ENCODE results near the gene ANK2.

The ANK2 gene

GRCh38 chr4:113328514-113328913, 279.1 kb downstream of the ANK2 start:
- Histone ChIP-seq H3K9ac (ENCODE audit: low read depth, low read length) (no peak overlapping the region), H3K27me3 (ENCODE audit: insufficient read depth, low read length) (no peaks in the 10 kb centered on the region), H3K27ac (ENCODE audit: low read length) (no peak overlapping the region), H3K36me3 (ENCODE audit: insufficient read depth, low read depth, low read length) (peaks cover 29% of the 10 kb centered on the region; the same call in 1 of the 2 replicates), H3K4me3 (ENCODE audit: low read length) (no peak overlapping the region), H3K4me1 (ENCODE audit: insufficient read depth, low read length) (peaks cover 15% of the 10 kb centered on the region), H3K9me3 (ENCODE audit: insufficient read depth, low read depth, low read length) (no peaks in the 10 kb centered on the region)

GRCh38 chr4:113330200-113330599, 280.7 kb downstream of the ANK2 start:
- H3K27ac ChIP-seq (ENCODE audit: low read length) = no peak overlapping the region
- H3K9me3 ChIP-seq (ENCODE audit: insufficient read depth, low read depth, low read length) = no peaks in the 10 kb centered on the region
- H3K36me3 ChIP-seq (ENCODE audit: insufficient read depth, low read depth, low read length) = peaks cover 33% of the 10 kb centered on the region; the same call in 1 of the 2 replicates
- no peaks in the 10 kb centered on the region for H3K27me3 ChIP-seq (ENCODE audit: insufficient read depth, low read length)
- no peak overlapping the region for H3K4me3 ChIP-seq (ENCODE audit: low read length)
- H3K4me1 ChIP-seq (ENCODE audit: insufficient read depth, low read length) = peaks cover 13% of the 10 kb centered on the region
- H3K9ac ChIP-seq (ENCODE audit: low read depth, low read length) = no peak overlapping the region

- H3K4me1 ChIP-seq (ENCODE audit: insufficient read depth, low read length) = peaks cover 13% of the 10 kb centered on the region
- no peaks in the 10 kb centered on the region for H3K27me3 ChIP-seq (ENCODE audit: insufficient read depth, low read length)
These were observed 282.4 kb downstream of the ANK2 start for GRCh38 chr4:113331811-113332210.

GRCh38 chr4:113332701-113333100, 283.2 kb downstream of the ANK2 start:
- H3K9ac ChIP-seq (ENCODE audit: low read depth, low read length) = no peak overlapping the region
- H3K36me3 ChIP-seq (ENCODE audit: insufficient read depth, low read depth, low read length) = peaks cover 54% of the 10 kb centered on the region
- no peak overlapping the region for H3K27ac ChIP-seq (ENCODE audit: low read length)
- no peak overlapping the region for H3K4me3 ChIP-seq (ENCODE audit: low read length)
- H3K9me3 ChIP-seq (ENCODE audit: insufficient read depth, low read depth, low read length) = no peaks in the 10 kb centered on the region
- peaks cover 13% of the 10 kb centered on the region for H3K4me1 ChIP-seq (ENCODE audit: insufficient read depth, low read length)
- H3K27me3 ChIP-seq (ENCODE audit: insufficient read depth, low read length) = no peaks in the 10 kb centered on the region

More at GRCh38 chr4:113331811-113332210, 282.4 kb downstream of the ANK2 start:
- Histone ChIP-seq H3K27ac (ENCODE audit: low read length) (no peak overlapping the region), H3K36me3 (ENCODE audit: insufficient read depth, low read depth, low read length) (peaks cover 45% of the 10 kb centered on the region), H3K4me3 (ENCODE audit: low read length) (no peak overlapping the region), H3K9me3 (ENCODE audit: insufficient read depth, low read depth, low read length) (no peaks in the 10 kb centered on the region), H3K9ac (ENCODE audit: low read depth, low read length) (peak overlapping the region; percentile 16; the same call in 1 of the 2 replicates)

GRCh38 chr4:113335746-113336145, 286.3 kb downstream of the ANK2 start:
- Histone ChIP-seq H3K9ac (ENCODE audit: low read depth, low read length) (no peak overlapping the region), H3K27ac (ENCODE audit: low read length) (no peak overlapping the region)

GRCh38 chr4:113336556-113336955, 287.1 kb downstream of the ANK2 start:
- H3K9ac ChIP-seq (ENCODE audit: low read depth, low read length) = no peak overlapping the region
- no peak overlapping the region for H3K4me3 ChIP-seq (ENCODE audit: low read length)
- H3K27me3 ChIP-seq (ENCODE audit: insufficient read depth, low read length) = no peaks in the 10 kb centered on the region
- no peaks in the 10 kb centered on the region for H3K9me3 ChIP-seq (ENCODE audit: insufficient read depth, low read depth, low read length)
- no peak overlapping the region for H3K27ac ChIP-seq (ENCODE audit: low read length)
- H3K36me3 ChIP-seq (ENCODE audit: insufficient read depth, low read depth, low read length) = peaks cover 65% of the 10 kb centered on the region
- H3K4me1 ChIP-seq (ENCODE audit: insufficient read depth, low read length) = peaks cover 9% of the 10 kb centered on the region

More at GRCh38 chr4:113335746-113336145, 286.3 kb downstream of the ANK2 start:
- no peak overlapping the region for H3K4me3 ChIP-seq (ENCODE audit: low read length)
- no peaks in the 10 kb centered on the region for H3K27me3 ChIP-seq (ENCODE audit: insufficient read depth, low read length)
- H3K36me3 ChIP-seq (ENCODE audit: insufficient read depth, low read depth, low read length) = peaks cover 65% of the 10 kb centered on the region
- H3K4me1 ChIP-seq (ENCODE audit: insufficient read depth, low read length) = peaks cover 13% of the 10 kb centered on the region
- H3K9me3 ChIP-seq (ENCODE audit: insufficient read depth, low read depth, low read length) = no peaks in the 10 kb centered on the region

GRCh38 chr4:113339430-113339813, 290.0 kb downstream of the ANK2 start:
- Histone ChIP-seq H3K4me3 (ENCODE audit: low read length) (no peak overlapping the region), H3K36me3 (ENCODE audit: insufficient read depth, low read depth, low read length) (peaks cover 75% of the 10 kb centered on the region), H3K9ac (ENCODE audit: low read depth, low read length) (no peak overlapping the region), H3K4me1 (ENCODE audit: insufficient read depth, low read length) (no peaks in the 10 kb centered on the region), H3K27ac (ENCODE audit: low read length) (no peak overlapping the region), H3K9me3 (ENCODE audit: insufficient read depth, low read depth, low read length) (no peaks in the 10 kb centered on the region), H3K27me3 (ENCODE audit: insufficient read depth, low read length) (no peaks in the 10 kb centered on the region)

GRCh38 chr4:113344100-113344499, 294.6 kb downstream of the ANK2 start:
- Histone ChIP-seq H3K27me3 (ENCODE audit: insufficient read depth, low read length) (no peaks in the 10 kb centered on the region), H3K9ac (ENCODE audit: low read depth, low read length) (no peak overlapping the region), H3K9me3 (ENCODE audit: insufficient read depth, low read depth, low read length) (no peaks in the 10 kb centered on the region), H3K27ac (ENCODE audit: low read length) (no peak overlapping the region), H3K36me3 (ENCODE audit: insufficient read depth, low read depth, low read length) (peaks cover 69% of the 10 kb centered on the region), H3K4me1 (ENCODE audit: insufficient read depth, low read length) (no peaks in the 10 kb centered on the region), H3K4me3 (ENCODE audit: low read length) (no peak overlapping the region)

GRCh38 chr4:113347245-113347644, 297.8 kb downstream of the ANK2 start:
- Histone ChIP-seq H3K27me3 (ENCODE audit: insufficient read depth, low read length) (no peaks in the 10 kb centered on the region), H3K36me3 (ENCODE audit: insufficient read depth, low read depth, low read length) (peaks cover 51% of the 10 kb centered on the region), H3K9me3 (ENCODE audit: insufficient read depth, low read depth, low read length) (no peaks in the 10 kb centered on the region), H3K9ac (ENCODE audit: low read depth, low read length) (no peak overlapping the region), H3K4me1 (ENCODE audit: insufficient read depth, low read length) (no peaks in the 10 kb centered on the region), H3K27ac (ENCODE audit: low read length) (no peak overlapping the region), H3K4me3 (ENCODE audit: low read length) (no peak overlapping the region)

GRCh38 chr4:113349430-113349829, 300.0 kb downstream of the ANK2 start:
- Histone ChIP-seq H3K9ac (ENCODE audit: low read depth, low read length) (no peak overlapping the region), H3K27ac (ENCODE audit: low read length) (no peak overlapping the region), H3K36me3 (ENCODE audit: insufficient read depth, low read depth, low read length) (peaks cover 47% of the 10 kb centered on the region), H3K4me3 (ENCODE audit: low read length) (no peak overlapping the region), H3K9me3 (ENCODE audit: insufficient read depth, low read depth, low read length) (no peaks in the 10 kb centered on the region), H3K4me1 (ENCODE audit: insufficient read depth, low read length) (no peaks in the 10 kb centered on the region), H3K27me3 (ENCODE audit: insufficient read depth, low read length) (no peaks in the 10 kb centered on the region)

- H3K36me3 ChIP-seq (ENCODE audit: insufficient read depth, low read depth, low read length) = peaks cover 41% of the 10 kb centered on the region
- H3K9ac ChIP-seq (ENCODE audit: low read depth, low read length) = no peak overlapping the region
- H3K9me3 ChIP-seq (ENCODE audit: insufficient read depth, low read depth, low read length) = no peaks in the 10 kb centered on the region
- H3K27ac ChIP-seq (ENCODE audit: low read length) = no peak overlapping the region
- no peaks in the 10 kb centered on the region for H3K4me1 ChIP-seq (ENCODE audit: insufficient read depth, low read length)
- H3K4me3 ChIP-seq (ENCODE audit: low read length) = no peak overlapping the region
- no peaks in the 10 kb centered on the region for H3K27me3 ChIP-seq (ENCODE audit: insufficient read depth, low read length)
These were observed 301.1 kb downstream of the ANK2 start for GRCh38 chr4:113350576-113350975.

GRCh38 chr4:113355550-113356371, 306.3 kb downstream of the ANK2 start:
- Histone ChIP-seq H3K27ac (ENCODE audit: low read length) (no peak overlapping the region), H3K4me1 (ENCODE audit: insufficient read depth, low read length) (no peaks in the 10 kb centered on the region), H3K9me3 (ENCODE audit: insufficient read depth, low read depth, low read length) (no peaks in the 10 kb centered on the region), H3K4me3 (ENCODE audit: low read length) (no peak overlapping the region), H3K36me3 (ENCODE audit: insufficient read depth, low read depth, low read length) (peaks cover 35% of the 10 kb centered on the region), H3K27me3 (ENCODE audit: insufficient read depth, low read length) (no peaks in the 10 kb centered on the region), H3K9ac (ENCODE audit: low read depth, low read length) (no peak overlapping the region)
